NB4 (cell line): ENCODE measurements around the gene CACNG5.

Experiments used
- DNase-seq: peaks from one replicate; pipeline ENCODE4 v3.0.0; 2010; ENCODE audit warnings: low read depth
- H3K4me3 ChIP-seq: one replicate; pipeline ENCODE4 v1.5.1; 2011; ENCODE audit warnings: mild to moderate bottlenecking, low read depth, low read length, moderate library complexity
- MYC ChIP-seq: IDR thresholded peaks from 2 replicates; pipeline ENCODE4 v1.6.1; 2011; ENCODE audit warnings: low read depth, low read length
- POLR2A ChIP-seq: IDR thresholded peaks from 2 replicates; pipeline ENCODE4 v1.6.1; 2011; ENCODE audit warnings: mild to moderate bottlenecking; ENCODE audit not compliant: insufficient read length; ENCODE audit errors: extremely low read depth
- TF ChIP-seq, protein P1 (sequence below): IDR thresholded peaks from one replicate; pipeline ENCODE4 v1.5.1; 2012; ENCODE audit warnings: low read depth, low read length
- TF ChIP-seq, protein P2 (sequence below): IDR thresholded peaks from 2 replicates; pipeline ENCODE4 v1.6.1; 2011; ENCODE audit warnings: low read depth, low read length

Gene CACNG5

DNA sequence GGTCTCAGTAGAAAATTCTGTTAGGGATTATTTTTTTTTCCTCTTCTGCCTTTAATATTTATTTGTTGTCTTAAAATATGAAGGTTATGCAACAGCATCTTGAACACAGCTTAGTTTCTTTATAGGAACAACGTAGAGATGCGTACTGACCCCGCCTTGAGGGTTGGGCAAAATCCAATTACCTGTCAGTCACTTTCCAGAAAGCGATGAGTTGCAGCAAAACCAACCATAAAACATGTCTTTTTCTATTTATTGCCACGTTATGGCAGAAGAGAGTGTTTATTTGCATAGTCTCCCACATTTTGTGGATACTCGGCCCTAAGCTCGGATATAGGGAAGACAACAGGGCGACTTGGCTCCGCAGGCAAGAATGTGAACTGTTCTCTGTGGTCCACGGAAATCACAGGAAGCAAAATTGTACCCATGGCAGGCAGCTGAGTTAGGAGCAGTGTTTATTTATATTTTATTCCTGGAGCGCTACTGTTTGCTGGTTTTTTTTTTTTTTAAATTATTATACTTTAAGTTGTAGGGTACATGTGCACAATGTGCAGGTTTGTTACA is 44.3 kb upstream of the CACNG5 start:
- H3K4me3 ChIP-seq, result no peak overlapping the region
- DNase-seq, result no peak
- TF ChIP-seq, protein P1, sequence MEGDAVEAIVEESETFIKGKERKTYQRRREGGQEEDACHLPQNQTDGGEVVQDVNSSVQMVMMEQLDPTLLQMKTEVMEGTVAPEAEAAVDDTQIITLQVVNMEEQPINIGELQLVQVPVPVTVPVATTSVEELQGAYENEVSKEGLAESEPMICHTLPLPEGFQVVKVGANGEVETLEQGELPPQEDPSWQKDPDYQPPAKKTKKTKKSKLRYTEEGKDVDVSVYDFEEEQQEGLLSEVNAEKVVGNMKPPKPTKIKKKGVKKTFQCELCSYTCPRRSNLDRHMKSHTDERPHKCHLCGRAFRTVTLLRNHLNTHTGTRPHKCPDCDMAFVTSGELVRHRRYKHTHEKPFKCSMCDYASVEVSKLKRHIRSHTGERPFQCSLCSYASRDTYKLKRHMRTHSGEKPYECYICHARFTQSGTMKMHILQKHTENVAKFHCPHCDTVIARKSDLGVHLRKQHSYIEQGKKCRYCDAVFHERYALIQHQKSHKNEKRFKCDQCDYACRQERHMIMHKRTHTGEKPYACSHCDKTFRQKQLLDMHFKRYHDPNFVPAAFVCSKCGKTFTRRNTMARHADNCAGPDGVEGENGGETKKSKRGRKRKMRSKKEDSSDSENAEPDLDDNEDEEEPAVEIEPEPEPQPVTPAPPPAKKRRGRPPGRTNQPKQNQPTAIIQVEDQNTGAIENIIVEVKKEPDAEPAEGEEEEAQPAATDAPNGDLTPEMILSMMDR, result no peak
- TF ChIP-seq, protein P2, sequence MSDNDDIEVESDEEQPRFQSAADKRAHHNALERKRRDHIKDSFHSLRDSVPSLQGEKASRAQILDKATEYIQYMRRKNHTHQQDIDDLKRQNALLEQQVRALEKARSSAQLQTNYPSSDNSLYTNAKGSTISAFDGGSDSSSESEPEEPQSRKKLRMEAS, result no peak
- no peak for TF ChIP-seq MYC
- TF ChIP-seq POLR2A, result no peak

DNA sequence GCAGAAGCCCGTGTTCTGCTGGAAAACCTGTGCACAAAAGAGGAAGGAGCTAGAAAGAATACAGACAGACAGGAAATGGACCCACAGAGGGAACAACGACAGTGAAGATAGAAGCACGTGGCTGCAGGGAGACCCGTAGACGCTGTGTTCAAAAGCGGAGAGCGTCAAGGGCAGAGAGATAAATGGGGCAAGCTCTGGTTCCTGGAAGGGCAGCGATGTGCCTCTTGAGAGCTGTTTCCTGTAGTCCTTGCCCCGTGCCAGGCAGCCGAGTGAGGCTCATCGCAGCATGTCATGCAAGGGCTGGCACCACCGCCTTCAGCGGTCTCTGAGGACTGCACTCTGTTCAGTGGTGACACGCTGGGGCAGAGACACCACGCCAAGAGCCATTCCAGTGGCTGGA is 43.6 kb upstream of the CACNG5 start:
- peak; percentile 73 for DNase-seq
- no peak overlapping the region for H3K4me3 ChIP-seq
- TF ChIP-seq POLR2A, result no peak
- TF ChIP-seq MYC, result peak; percentile 91
- TF ChIP-seq, protein P2, result peak; percentile 97
- TF ChIP-seq, protein P1, result no peak

DNA sequence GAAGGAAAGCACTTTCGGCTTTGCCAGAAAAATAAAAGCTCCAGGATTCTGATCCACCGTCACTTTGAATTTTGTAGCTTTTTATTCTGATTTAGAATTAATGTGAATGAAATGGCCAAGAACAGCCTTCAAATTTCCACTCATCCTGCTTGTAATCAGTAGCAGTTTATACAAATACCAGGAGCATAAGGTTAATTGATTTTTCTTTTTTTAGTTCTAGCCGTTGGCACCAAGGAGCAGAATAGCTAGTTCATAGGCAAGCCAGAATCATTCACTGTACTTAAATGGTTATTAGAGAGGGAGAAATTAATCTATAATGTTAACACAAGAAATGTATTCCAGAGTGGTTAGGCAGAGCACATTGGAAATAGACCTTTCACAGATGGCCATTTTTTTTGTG is 41.1 kb upstream of the CACNG5 start:
- TF ChIP-seq MYC, result no peak
- TF ChIP-seq, protein P1, result no peak
- TF ChIP-seq, protein P2, result no peak
- TF ChIP-seq POLR2A, result no peak
- DNase-seq, result no peak
- no peak overlapping the region for H3K4me3 ChIP-seq

DNA sequence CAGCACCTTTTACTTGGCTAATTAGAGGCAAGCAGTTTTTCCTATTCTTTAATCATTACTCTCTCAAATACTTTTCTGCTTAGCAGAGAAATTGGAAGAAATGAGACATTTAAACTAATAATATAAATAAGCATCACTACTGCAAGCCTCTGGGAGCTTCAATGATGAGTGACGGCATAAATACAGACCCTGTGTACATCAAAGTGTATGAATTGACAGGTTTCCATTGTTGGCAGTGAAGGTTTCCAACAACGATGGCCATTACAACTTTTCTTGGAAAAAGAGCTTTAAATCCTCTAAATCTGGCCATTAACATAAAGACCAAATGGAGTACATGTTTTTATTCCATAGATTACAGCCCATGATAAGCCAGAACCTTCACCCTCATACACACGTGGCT is 39.4 kb upstream of the CACNG5 start:
- DNase-seq, result no peak
- TF ChIP-seq, protein P2, result no peak
- TF ChIP-seq MYC (no peak), POLR2A (no peak)
- TF ChIP-seq, protein P1, result no peak
- H3K4me3 ChIP-seq, result no peak overlapping the region

DNA sequence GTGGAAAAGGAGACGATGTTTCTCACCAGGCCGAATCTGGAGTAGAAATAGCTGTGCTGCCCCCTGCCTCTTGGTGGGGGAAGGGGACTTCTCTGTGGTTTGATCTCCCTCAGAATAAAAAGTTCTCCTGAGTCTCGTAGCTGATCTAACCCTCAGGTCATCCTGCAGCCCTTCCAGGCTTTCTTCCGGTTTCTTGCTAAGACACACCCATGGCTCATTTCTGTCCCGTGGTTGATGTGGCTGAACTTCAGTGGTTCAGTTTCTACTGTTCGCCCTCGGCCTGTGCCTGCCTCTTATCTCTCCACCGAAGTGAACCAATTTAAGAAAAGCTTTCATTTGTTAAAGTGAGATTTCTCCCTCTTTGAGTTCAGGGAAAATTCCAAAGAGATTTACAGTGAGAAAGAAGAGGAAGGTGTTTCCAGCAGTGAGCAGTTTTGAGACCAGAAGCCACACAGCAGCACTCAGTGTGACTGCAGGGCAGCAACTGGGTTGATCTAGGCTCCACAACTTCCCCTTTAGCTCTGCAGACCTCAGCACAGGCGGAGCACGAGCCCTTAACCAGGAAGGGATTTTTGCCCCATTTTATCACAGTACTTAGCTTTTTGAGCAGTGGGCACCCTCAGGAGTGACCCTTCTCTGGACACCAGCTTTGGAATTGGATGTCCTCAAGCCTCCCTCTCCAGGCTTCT is 34.9 kb upstream of the CACNG5 start:
- TF ChIP-seq MYC (no peak), POLR2A (no peak)
- TF ChIP-seq, protein P2, result no peak
- TF ChIP-seq, protein P1, result no peak
- DNase-seq, result peak; percentile 27
- no peak overlapping the region for H3K4me3 ChIP-seq
